Liver (tissue), 9 donors: ENCODE data around the gene ZFX. TPM values are rescaled to one million over a fixed set of nuclear protein-coding genes. Genes with fewer than 3 reads are reported as not detected.
A peak's percentile ranks its signal among the peaks of the same experiment; 100 is the strongest.

Source experiments
- DNase-seq: peaks from one replicate; pipeline ENCODE4 v3.0.0-alpha.2; 2017; ENCODE audit warnings: low spot score
- H3K27ac ChIP-seq, 2 donors: one replicate each; pipeline ENCODE4 v1.7.0; 2013; ENCODE audit warnings: inconsistent platforms in 2 of 2, low read length in 2 of 2, control low read depth in 1 of 2, low read depth in 1 of 2, mild to moderate bottlenecking in 1 of 2
- H3K27me3 ChIP-seq, 4 donors: one replicate each; pipeline versions ENCODE4 v1.6.1 to v1.7.0; 2013; ENCODE audit warnings: low read length in 3 of 4, inconsistent platforms in 1 of 4, mild to moderate bottlenecking in 1 of 4, moderate library complexity in 1 of 4; ENCODE audit not compliant: control insufficient read depth in 4 of 4, insufficient read depth in 4 of 4
- H3K36me3 ChIP-seq, 4 donors: one replicate each; pipeline versions ENCODE4 v1.6.1 to v1.7.0; 2013; ENCODE audit warnings: low read length in 3 of 4, mild to moderate bottlenecking in 3 of 4, low read depth in 1 of 4, moderate library complexity in 1 of 4; ENCODE audit not compliant: control insufficient read depth in 4 of 4, insufficient read depth in 3 of 4
- H3K4me1 ChIP-seq, 4 donors: one replicate each; pipeline versions ENCODE4 v1.6.1 to v1.7.0; 2013; ENCODE audit warnings: low read length in 3 of 4, mild to moderate bottlenecking in 3 of 4, moderate library complexity in 1 of 4; ENCODE audit not compliant: control insufficient read depth in 4 of 4, insufficient read depth in 4 of 4
- H3K4me3 ChIP-seq, 3 donors: one replicate each; pipeline versions ENCODE4 v1.6.1 to v1.7.0; 2013; ENCODE audit warnings: low read length in 3 of 3, control low read depth in 1 of 3, low read depth in 1 of 3, mild to moderate bottlenecking in 1 of 3
- H3K9ac ChIP-seq, 2 donors: one replicate each; pipeline ENCODE4 v1.7.0; 2013; ENCODE audit warnings: low read length in 2 of 2, mild to moderate bottlenecking in 2 of 2, moderate library complexity in 2 of 2, control low read depth in 1 of 2, low read depth in 1 of 2
- H3K9me3 ChIP-seq, 4 donors: one replicate each; pipeline versions ENCODE4 v1.6.1 to v1.7.0; 2013; ENCODE audit warnings: low read length in 3 of 4; ENCODE audit not compliant: control insufficient read depth in 4 of 4
- EGR1 ChIP-seq, 2 donors: IDR thresholded peaks; 2 replicates each; pipeline ENCODE4 v1.6.1; 2016 to 2018; ENCODE audit warnings: antibody characterized with exemption in 2 of 2, low read depth in 2 of 2
- FOXA1 ChIP-seq: IDR thresholded peaks from 2 replicates; pipeline ENCODE4 v1.6.1; 2016; ENCODE audit warnings: antibody characterized with exemption
- FOXA2 ChIP-seq: IDR thresholded peaks from 2 replicates; pipeline ENCODE4 v1.6.1; 2016; ENCODE audit warnings: antibody characterized with exemption
- GABPA ChIP-seq, 2 donors: IDR thresholded peaks in 1 of 2; conservative IDR thresholded peaks in 1 of 2; 2 replicates each; pipeline ENCODE4 v1.6.1; 2016; ENCODE audit warnings: antibody characterized with exemption in 2 of 2, mild to moderate bottlenecking in 1 of 2, moderate library complexity in 1 of 2
- HNF4A ChIP-seq, 2 donors: conservative IDR thresholded peaks; 2 replicates each; pipeline ENCODE4 v1.6.1; 2016; ENCODE audit warnings: antibody characterized with exemption in 2 of 2, mild to moderate bottlenecking in 2 of 2
- HNF4G ChIP-seq: IDR thresholded peaks from 2 replicates; pipeline ENCODE4 v1.6.1; 2016; ENCODE audit warnings: antibody characterized with exemption
- NR2F2 ChIP-seq: IDR thresholded peaks from 2 replicates; pipeline ENCODE4 v1.6.1; 2016; ENCODE audit warnings: antibody characterized with exemption
- RAD21 ChIP-seq, 2 donors: IDR thresholded peaks; 2 replicates each; pipeline ENCODE4 v1.6.1; 2016; ENCODE audit warnings: antibody characterized with exemption in 2 of 2, mild to moderate bottlenecking in 2 of 2
- SP1 ChIP-seq: IDR thresholded peaks from 2 replicates; pipeline ENCODE4 v1.6.1; 2018; ENCODE audit warnings: antibody characterized with exemption, mild to moderate bottlenecking
- TAF1 ChIP-seq: conservative IDR thresholded peaks from 2 replicates; pipeline ENCODE4 v1.6.1; 2016; ENCODE audit warnings: antibody characterized with exemption, mild to moderate bottlenecking
- YY1 ChIP-seq: IDR thresholded peaks from 2 replicates; pipeline ENCODE4 v1.6.1; 2016; ENCODE audit warnings: antibody characterized with exemption, mild to moderate bottlenecking
- WGBS: extraction: QIAGEN DNeasy Blood & Tissue Kit; methylation state at CpG from one replicate; pipeline ENCODE4 v1.1.7; 2013; 5-methylcytosine and 5-hydroxymethylcytosine counted together
- polyA plus RNA-seq, 2 donors: library from polyadenylated mRNA; stranded (reverse) in 1 of 2; unstranded in 1 of 2; fragments of 200-250 nt in 1 of 2; fragments of >200 nt in 1 of 2; fragmentation: Nextera tagmentation in 1 of 2; extraction: Ambion mirVana in 1 of 2; gene quantifications; one replicate each; pipeline versions ENCODE4 v1.2.1 to v1.2.3, GENCODE V29; 2013 to 2015
- total RNA-seq, 2 donors: library from RNA; depleted of rRNA; stranded (reverse); fragments of >200 nt; gene quantifications; one replicate each; pipeline ENCODE4 v1.2.3, GENCODE V29; 2014
- TF ChIP-seq, protein P1 (sequence below): IDR thresholded peaks from 2 replicates; pipeline ENCODE4 v1.6.1; 2016; ENCODE audit warnings: antibody characterized with exemption, mild to moderate bottlenecking
- TF ChIP-seq, protein P2 (sequence below): IDR thresholded peaks from 2 replicates; pipeline ENCODE4 v1.6.1; 2016; ENCODE audit warnings: antibody characterized with exemption
- TF ChIP-seq, protein P3 (sequence below): fragments of 150-350 bp; IDR thresholded peaks from 2 replicates; pipeline ENCODE4 v1.5.1; 2017; ENCODE audit warnings: improper control_type of control experiment, low read depth, low read length; ENCODE audit not compliant: missing input control
- donor health status: healthy.
- donor health status: healthy.
- donor health status: healthy.
- donor health status: healthy.
- donor health status: healthy.

ZFX gene
- total and polyA plus RNA-seq, 4 donors = 3.8 to 50.0 (median 19.0) TPM

DNA sequence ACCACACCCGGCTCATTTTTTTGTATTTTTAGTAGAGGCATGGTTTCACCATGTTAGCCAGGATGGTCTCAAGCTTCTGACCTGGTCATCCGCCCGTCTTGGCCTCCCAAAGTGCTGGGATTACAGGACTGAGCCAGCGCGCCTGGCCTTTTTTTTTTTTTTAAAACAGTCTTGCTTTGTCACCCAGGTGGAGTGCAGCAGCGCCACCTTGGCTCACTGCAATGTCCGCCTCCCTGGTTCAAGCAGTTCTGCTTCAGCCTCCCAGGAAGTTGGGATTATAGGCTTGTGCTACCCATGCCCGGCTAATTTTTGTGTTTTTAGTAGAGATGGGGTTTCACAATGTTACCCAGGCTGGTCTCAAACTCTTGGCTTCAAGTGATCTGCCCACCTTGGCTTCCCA is 28.9 kb downstream of the ZFX start:
- TF ChIP-seq, protein P1, sequence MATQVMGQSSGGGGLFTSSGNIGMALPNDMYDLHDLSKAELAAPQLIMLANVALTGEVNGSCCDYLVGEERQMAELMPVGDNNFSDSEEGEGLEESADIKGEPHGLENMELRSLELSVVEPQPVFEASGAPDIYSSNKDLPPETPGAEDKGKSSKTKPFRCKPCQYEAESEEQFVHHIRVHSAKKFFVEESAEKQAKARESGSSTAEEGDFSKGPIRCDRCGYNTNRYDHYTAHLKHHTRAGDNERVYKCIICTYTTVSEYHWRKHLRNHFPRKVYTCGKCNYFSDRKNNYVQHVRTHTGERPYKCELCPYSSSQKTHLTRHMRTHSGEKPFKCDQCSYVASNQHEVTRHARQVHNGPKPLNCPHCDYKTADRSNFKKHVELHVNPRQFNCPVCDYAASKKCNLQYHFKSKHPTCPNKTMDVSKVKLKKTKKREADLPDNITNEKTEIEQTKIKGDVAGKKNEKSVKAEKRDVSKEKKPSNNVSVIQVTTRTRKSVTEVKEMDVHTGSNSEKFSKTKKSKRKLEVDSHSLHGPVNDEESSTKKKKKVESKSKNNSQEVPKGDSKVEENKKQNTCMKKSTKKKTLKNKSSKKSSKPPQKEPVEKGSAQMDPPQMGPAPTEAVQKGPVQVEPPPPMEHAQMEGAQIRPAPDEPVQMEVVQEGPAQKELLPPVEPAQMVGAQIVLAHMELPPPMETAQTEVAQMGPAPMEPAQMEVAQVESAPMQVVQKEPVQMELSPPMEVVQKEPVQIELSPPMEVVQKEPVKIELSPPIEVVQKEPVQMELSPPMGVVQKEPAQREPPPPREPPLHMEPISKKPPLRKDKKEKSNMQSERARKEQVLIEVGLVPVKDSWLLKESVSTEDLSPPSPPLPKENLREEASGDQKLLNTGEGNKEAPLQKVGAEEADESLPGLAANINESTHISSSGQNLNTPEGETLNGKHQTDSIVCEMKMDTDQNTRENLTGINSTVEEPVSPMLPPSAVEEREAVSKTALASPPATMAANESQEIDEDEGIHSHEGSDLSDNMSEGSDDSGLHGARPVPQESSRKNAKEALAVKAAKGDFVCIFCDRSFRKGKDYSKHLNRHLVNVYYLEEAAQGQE = no peak
- TF ChIP-seq, protein P2, sequence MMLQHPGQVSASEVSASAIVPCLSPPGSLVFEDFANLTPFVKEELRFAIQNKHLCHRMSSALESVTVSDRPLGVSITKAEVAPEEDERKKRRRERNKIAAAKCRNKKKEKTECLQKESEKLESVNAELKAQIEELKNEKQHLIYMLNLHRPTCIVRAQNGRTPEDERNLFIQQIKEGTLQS = no peak
- TF ChIP-seq, protein P3, sequence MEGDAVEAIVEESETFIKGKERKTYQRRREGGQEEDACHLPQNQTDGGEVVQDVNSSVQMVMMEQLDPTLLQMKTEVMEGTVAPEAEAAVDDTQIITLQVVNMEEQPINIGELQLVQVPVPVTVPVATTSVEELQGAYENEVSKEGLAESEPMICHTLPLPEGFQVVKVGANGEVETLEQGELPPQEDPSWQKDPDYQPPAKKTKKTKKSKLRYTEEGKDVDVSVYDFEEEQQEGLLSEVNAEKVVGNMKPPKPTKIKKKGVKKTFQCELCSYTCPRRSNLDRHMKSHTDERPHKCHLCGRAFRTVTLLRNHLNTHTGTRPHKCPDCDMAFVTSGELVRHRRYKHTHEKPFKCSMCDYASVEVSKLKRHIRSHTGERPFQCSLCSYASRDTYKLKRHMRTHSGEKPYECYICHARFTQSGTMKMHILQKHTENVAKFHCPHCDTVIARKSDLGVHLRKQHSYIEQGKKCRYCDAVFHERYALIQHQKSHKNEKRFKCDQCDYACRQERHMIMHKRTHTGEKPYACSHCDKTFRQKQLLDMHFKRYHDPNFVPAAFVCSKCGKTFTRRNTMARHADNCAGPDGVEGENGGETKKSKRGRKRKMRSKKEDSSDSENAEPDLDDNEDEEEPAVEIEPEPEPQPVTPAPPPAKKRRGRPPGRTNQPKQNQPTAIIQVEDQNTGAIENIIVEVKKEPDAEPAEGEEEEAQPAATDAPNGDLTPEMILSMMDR = no peak
- no peak for TF ChIP-seq FOXA2
- TF ChIP-seq SP1 = no peak
- no peak for TF ChIP-seq GABPA (IDR thresholded peaks at IDR 0.05 in 1 of 2, conservative IDR thresholded peaks at IDR 0.05 in 1 of 2)
- TF ChIP-seq HNF4G = no peak
- no peak for TF ChIP-seq NR2F2
- no peaks in the 10 kb centered on the region for H3K27me3 ChIP-seq
- no peak for DNase-seq
- no peak overlapping the region for H3K9ac ChIP-seq
- peaks cover 4 to 34% (median 19%) of the 10 kb centered on the region in 4 donors for H3K36me3 ChIP-seq
- no peaks in the 10 kb centered on the region for H3K9me3 ChIP-seq
- no peak overlapping the region for H3K4me3 ChIP-seq
- H3K4me1 ChIP-seq = peaks cover 0 to 8% (median 0%) of the 10 kb centered on the region in 4 donors
- 95% methylated on average over 8 of the region's 8 CpGs for WGBS
- no peak overlapping the region for H3K27ac ChIP-seq

DNA sequence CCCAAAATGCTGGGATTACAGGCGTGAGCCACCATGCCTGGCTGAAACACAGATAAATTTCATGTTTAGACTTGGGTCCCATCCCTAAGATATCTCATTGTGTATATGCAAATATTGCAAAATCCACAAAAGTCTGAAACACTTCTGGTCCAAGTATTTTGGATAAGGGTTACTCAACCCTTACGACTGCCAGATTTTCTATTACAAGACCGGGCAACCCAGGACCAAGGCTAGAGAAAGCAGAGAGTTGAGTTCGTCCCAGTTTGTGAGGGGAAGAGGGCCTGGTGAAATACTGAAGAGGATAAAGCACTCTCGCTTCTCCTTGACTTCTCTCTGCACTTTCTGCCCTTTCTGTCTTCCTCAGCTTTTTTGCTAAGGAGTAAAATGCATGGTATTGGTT is 34.5 kb downstream of the ZFX start:
- no peak overlapping the region for H3K4me3 ChIP-seq
- H3K9me3 ChIP-seq = no peaks in the 10 kb centered on the region
- no peaks in the 10 kb centered on the region for H3K27me3 ChIP-seq
- peak overlapping the region in 1 of 2 donors; percentile 37 for H3K27ac ChIP-seq
- peaks cover 3 to 14% (median 8%) of the 10 kb centered on the region in 4 donors for H3K36me3 ChIP-seq
- 42% methylated on average over 5 of the region's 5 CpGs for WGBS
- peaks cover 5 to 45% (median 37%) of the 10 kb centered on the region in 4 donors for H3K4me1 ChIP-seq
- no peak for DNase-seq
- no peak overlapping the region for H3K9ac ChIP-seq
- TF ChIP-seq HNF4A (conservative IDR thresholded peaks at IDR 0.05) = peak; percentile 7 to 30
- no peak for TF ChIP-seq YY1
- TF ChIP-seq EGR1 (IDR thresholded peaks at IDR 0.05; ENCODE audit: low read depth in 2 of 2) = no peak

DNA sequence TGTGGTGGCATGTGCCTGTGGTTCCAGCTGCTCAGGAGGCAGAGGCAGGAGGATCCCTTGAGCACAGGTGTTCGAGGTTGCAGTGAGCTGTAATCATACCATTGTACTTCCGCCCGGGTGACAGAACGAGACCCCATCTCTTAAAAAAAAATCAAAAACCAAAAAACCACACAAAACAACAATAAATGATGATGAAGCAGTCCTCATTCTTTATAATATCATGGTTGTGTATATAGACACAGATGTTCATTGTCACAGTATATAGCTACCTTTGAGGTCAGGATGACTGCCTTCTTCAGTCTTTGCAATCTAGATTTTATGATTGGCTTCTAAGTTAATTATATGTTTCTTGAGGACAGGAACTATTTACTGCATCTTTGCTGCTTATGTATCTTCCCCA is 37.0 kb downstream of the ZFX start:
- no peak for TF ChIP-seq YY1
- no peak for TF ChIP-seq GABPA (IDR thresholded peaks at IDR 0.05 in 1 of 2, conservative IDR thresholded peaks at IDR 0.05 in 1 of 2)
- TF ChIP-seq FOXA1 = no peak
- TF ChIP-seq RAD21 (IDR thresholded peaks at IDR 0.05) = no peak
- no peak for TF ChIP-seq TAF1
- TF ChIP-seq, protein P1 = no peak
- no peak for TF ChIP-seq EGR1 (IDR thresholded peaks at IDR 0.05; ENCODE audit: low read depth in 2 of 2)
- no peak for TF ChIP-seq FOXA2
- H3K36me3 ChIP-seq = no peaks in the 10 kb centered on the region
- 92% methylated on average over 4 of the region's 4 CpGs for WGBS

More for the DNA sequence above, 37.0 kb downstream of the ZFX start:
- Histone ChIP-seq H3K9ac (no peak overlapping the region), H3K9me3 (no peaks in the 10 kb centered on the region), H3K27ac (no peak overlapping the region), H3K27me3 (no peaks in the 10 kb centered on the region), H3K4me3 (no peak overlapping the region), H3K4me1 (peaks cover 6 to 62% (median 58%) of the 10 kb centered on the region in 4 donors)
- no peak for DNase-seq
